Gastroesophageal sphincter (tissue), 3 donors: ENCODE results near the gene DISC1.

Experiments
- CTCF ChIP-seq, 4 experiments: fragments of 200-600 bp in 2 of 4; fragments of 450-650 bp in 2 of 4; sonication (generic) in 1 of 4; IDR thresholded peaks; one replicate each; pipeline ENCODE4 v1.5.1; 2017 to 2019; ENCODE audit warnings: antibody characterized with exemption in 4 of 4, mild to moderate bottlenecking in 2 of 4, moderate library complexity in 2 of 4
- EP300 ChIP-seq: sonication (generic); formaldehyde crosslinking; IDR thresholded peaks from one replicate; pipeline ENCODE4 v1.6.1; 2017; ENCODE audit warnings: antibody characterized with exemption, mild to moderate bottlenecking
- POLR2A ChIP-seq, 2 donors: fragments of 450-650 bp; IDR thresholded peaks; one replicate each; pipeline ENCODE4 v1.6.1; 2017; ENCODE audit warnings: antibody characterized with exemption in 2 of 2, mild to moderate bottlenecking in 2 of 2, moderate library complexity in 1 of 2

DNA sequence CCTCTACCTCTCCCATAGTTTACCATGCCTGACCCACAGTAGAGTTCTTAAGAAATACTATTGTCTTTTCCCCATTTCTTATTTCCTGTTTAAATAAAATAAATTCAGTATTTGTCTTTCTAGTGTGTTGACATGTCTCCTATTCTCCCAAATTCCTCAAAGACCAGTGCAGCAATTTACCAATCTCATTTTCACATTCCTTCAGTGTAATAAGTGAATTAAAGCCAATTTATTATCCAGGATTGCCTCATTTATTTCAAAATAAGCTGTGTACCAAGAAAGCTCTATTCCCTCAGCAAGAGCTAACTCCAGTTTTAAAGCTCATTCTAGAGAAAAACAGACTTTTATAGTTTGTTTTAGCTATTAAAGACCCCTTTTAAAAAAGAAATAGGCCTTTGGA is 49.9 kb downstream of the DISC1 start:
- TF ChIP-seq CTCF (IDR thresholded peaks at IDR 0.05) (no peak), POLR2A (IDR thresholded peaks at IDR 0.05) (no peak), EP300 (no peak)
